Dermis blood vessel endothelial cell (primary cell): ENCODE data around the gene FAM83G. TPM values are rescaled to one million over a fixed set of nuclear protein-coding genes. Genes with fewer than 3 reads are reported as not detected.
"Not testable (repeated sequence)": the region's sequence is repeated elsewhere in the genome, so short reads cannot be mapped to it uniquely, and the experiment has no call there.

ENCODE experiments used
- DNase-seq: peaks from one replicate; pipeline ENCODE4 v3.0.0; 2010
- total RNA-seq: library from RNA; depleted of rRNA; stranded (reverse); fragments of >200 nt; gene quantifications from 2 replicates; pipeline ENCODE4 v1.2.3, GENCODE V29; 2014

Gene FAM83G
- total RNA-seq, 1 donor from 2014 or later: 12.9 TPM

DNA sequence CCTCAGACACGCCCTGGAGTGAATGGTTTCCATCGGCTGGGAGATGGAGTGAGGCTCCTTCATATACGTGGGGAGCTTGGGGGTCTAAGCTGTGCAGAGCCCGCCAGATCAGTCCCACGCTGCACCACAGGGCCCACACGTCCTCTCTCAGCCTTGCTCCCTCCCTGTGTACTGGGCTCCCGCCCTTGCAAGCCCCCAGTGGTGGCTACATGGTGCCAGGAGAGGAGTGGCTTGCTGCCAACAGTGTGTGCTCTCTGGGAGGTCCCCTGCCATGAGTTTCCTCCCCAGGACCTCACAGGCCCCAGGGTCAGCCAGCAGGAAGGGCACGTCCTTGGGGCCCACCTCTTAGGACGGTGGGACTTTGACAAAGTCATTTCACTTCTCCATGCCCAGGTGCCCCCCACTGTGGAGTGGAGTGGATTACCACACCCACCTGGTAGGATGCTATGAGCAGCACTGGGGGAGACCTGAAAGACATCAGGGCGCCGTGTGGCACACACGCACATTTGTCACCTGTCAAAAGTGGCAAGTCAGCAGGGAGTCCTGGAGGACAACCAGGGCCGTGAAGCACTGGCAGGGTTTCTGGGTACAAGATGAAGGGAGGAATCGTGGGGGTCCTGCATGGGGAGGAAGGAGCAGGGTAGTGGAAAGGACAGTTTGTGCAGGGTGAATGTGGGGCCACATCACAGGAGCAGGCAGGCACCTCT lies 38.9 kb downstream of the FAM83G start:
- no peak for DNase-seq

DNA sequence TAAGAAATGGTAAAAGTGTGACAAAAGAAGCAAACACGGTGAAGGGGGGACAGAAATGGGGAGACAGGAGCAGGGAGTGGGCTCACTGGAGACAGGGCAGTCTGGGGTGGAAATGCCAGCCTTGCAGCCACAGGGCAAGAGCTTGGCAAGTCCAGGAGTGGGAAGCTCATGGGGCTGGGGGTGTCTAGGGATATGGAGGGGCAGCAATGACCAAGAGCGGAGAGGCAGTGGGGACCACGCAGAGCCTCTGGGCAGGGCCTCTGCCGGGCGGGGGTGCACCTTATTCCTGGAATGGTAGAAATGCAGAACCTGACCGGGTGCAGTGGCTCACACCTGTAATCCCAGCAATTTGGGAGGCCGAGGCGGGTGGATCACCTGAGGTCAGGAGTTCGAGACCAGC lies 40.0 kb downstream of the FAM83G start:
- DNase-seq: no peak

DNA sequence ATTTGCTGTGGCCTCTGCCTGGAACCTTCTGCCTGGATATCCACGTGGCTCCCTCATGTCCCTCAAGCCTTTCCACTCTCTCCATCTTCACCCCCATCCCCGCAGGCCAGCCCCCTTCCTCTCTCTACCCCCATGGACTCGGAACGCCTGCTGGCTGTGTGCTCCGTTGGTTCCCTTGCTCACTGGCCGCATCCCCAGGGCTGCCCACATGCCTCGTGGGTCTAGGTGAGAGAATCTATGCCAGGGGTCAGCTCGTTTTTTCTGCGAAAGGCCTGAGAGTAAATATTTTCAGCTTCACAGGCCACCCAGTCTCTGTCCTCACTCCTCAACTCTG lies 40.6 kb downstream of the FAM83G start:
- no peak for DNase-seq

DNA sequence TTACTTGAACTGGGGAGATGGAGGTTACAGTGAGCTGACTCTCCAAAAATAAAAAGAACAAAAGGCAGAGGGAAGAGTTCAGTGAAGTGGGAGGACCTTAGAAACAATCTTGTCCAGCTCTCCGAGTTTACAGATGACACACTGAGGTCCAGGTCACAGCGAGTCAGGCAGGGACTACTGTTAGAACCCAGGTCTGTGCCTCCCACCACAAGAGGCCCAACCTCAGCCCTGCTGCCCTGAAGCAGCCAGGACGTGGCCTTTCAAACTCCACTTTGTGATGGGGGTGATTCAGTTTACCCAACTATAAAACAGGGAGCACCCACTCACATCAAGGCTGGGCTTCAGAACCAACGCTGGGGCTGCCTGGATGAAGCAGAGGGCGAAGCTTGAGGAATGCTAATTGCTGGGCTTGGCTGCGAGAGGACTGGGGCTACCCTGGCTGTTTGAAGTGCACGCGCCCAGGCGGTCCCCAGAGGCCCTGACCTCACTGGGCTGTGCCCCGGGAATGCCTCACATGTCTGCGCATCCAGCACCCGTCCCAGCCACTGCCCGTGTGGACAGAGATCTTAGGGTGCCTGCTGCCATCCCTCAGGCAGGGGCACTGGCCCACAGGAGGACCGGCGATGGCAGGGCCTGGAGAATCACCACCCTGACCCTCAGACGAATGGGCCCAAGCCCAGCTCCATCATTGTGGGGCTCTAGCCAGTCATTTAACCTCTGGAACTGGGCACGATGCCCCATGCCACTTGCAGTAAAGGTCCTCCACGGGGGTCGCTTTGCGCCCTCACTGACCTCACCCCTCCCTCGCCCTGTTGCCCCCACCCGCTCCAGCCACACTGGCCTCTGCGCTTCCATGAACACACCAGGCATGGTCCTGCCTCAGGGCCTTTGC lies 41.2 kb downstream of the FAM83G start:
- DNase-seq: no peak

DNA sequence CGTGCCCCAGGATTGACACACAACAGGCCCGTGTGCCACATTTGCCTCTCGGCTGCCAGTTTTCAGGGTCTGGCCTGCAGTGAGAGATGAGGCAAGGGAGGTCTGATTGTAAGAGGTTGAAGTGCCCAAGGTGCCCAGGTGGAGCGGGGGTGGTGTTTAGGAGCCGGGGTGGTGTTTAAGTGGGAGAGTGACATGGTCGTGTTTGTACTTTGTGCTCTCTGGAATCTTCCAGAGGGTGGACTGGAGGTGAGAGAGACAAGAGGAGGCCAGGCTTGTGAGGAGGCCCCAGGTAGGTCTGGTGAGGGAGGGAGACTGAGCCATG lies 42.1 kb downstream of the FAM83G start:
- DNase-seq: no peak

DNA sequence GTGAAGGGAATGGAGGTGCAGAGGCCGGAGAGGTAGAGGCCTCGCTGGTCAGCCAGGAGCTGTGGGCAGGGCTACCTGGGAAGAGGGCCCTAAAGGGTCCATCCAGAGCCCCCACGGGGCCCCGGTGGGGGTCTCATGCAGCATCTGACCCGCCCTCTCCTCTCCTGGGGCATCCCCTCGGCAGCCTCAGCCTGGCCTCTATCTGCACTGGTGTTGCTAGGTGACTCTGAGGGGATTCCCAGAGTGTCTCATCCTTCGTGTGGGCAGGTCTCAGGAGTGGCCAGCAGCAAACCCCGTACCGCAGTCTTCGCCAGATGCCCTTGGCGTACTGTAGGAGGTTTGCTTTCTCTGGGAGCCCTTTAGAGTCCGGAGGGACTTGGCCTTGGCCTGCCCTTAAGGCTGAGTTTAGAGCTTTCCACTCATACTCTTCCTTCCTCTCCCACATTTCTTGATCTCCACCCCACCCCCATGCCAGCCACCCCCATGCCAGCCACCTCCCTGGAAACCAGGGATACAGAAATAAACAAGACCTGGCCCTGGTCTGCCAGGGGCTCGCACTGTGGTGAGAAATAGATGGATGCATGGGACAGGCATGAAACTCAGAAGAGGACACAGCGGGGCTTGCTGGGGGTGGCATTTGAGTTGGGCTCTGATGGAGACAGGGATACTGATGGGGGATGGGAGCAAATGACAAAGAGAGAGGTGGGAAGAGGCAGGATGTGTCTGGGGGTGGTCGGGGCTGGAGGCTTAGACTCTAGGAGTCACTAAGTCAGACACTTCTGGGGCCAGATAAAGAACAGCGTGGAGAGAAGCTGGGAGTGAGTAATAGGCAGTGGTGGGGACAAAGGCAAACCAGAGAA lies 42.7 kb downstream of the FAM83G start:
- DNase-seq: peak; percentile 25

DNA sequence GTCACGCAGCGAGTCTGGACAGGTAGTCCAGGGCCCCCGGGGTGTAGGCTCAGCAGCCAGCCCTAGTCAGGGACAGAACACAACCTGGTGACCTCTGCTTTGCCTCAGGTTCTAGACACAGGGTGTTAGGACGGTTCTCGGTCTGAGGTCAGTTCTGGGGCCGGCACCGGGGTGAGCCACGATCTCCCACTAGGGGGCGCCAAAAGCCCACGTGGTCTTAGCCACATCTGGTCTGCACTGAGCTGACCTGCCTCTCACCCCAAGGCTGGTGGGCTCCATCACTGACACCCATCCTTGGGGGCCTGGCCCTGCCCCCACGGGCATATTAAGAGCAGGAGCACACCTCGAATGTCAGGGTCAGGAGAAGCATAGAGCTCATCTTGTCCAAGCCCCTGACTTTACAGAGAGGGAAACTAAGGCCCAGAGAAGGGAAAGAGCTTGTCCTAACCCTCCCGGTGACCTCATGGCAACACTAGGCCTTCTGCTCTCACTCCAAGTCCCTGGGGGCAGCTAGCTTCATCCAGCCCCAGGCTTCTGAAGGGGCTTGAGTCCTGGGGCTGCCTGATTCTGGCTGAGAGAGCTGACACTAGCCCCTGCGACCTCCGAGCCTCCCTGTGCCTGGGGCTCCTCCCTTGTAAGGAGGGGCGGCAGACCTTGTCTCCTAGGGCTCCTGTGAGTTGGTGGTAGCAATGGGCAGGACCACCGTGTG lies 43.6 kb downstream of the FAM83G start:
- peak; percentile 86 for DNase-seq

DNA sequence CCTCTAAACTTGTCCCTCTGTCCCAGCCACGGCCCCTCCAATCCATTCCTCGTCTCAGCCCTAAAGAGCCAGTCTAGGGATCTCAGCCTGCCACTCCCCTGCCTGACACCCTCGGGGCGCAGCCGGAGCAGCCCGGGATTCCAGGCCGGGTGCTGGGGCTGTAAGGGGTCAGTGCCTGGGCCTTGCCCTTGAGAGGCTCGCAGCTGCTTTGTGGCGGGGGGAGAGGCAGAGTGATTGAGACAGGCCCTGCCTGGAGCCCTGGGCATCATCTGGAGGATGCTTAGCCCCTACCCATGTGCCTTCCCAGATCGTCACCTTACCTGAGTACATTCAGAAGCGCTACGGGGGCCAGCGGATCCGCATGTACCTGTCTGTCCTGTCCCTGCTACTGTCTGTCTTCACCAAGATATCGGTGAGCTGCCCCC lies 44.3 kb downstream of the FAM83G start:
- DNase-seq: no peak

DNA sequence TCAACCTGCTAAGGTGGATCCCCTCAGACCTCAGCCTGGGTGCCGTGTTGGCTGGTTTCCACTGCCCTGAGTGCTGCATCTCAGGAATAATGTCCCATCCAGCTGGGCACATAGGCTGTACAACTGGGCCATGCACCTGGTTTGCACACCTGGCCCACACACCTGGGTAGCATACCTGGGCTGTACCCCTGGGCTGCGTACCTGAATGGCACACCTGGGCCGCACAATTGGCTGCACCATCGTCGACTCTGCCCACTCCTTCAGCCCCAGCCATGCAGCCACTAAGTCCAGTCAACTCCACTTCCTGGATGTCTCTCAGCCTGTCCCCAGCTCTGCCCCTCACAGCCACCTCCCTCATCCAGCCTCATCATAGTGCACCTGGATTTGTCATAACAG lies 44.7 kb downstream of the FAM83G start:
- DNase-seq: no peak

DNA sequence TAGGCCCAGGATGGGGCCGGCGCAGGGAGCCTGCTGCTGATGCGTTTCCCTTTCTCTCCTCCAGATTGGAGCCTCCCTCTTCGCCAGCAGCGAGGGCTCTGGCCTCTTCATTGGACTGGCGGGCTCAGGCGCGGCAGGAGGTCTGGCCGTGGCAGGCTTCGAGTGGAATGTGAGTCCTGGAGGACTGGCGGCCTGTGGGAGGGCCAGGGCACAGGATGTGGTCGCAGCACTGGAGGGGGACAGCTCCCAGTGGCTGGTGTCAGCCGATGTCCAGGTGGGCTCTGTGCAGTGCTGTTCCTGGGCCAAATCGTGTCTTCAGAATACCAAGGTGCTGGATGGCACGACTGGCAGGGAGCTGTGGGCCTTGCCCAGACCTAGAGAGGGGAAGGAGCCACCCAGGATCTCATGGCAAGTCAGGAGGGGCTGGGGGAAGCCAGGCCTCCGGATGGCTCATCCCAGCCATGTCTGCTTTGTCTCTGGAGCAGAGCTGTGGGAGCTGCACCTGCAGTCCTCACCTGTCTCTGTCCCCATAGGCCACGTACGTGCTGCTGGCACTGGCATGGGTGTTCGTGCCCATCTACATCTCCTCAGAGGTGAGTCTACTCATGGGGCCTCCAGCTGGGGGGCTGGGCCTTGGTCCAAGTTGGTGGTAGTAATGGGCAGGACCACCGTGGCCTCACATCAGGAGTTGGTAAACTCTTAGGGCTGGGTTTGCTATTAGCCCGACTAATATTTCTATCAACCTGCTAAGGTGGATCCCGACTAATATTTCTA lies 45.3 kb downstream of the FAM83G start:
- DNase-seq: no peak

DNA sequence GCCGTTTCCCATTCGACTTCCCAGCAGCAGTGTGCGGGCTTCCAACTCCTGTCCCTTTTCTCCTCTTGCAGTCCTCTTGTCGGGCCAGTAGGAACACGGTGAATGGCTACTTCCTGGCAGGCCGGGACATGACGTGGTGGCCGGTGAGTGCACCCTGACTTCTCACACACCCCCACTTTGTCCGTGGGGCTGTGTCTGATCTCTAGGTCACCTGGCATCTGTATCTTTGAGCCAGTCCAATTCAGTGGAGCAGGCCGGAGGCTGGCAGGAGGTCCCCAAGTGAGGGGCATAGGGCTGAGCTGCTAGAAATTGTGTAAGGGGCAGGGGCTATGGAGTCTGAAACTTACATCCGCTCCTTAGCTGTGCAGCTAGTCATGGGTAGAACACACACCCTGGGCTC lies 46.0 kb downstream of the FAM83G start:
- no peak for DNase-seq

DNA sequence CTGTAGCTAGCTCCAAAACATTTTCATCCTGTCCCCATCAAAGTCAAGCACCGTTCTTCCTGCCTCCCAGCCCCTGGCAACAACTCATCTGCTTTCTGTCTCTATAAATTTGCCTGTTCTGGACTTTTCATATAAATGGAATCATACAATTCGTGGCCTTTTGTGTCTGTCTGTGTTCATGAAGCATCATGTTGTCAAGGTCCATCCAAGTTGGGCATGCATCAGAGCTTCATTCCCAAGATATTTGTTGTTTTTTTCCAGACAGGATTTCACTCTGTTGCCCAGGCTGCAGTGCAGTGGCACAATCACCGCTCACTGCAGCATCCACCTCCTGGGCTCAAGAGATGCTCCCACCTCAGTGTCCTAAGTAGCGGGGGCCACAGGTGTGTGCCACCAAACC lies 46.7 kb downstream of the FAM83G start:
- no peak for DNase-seq

DNA sequence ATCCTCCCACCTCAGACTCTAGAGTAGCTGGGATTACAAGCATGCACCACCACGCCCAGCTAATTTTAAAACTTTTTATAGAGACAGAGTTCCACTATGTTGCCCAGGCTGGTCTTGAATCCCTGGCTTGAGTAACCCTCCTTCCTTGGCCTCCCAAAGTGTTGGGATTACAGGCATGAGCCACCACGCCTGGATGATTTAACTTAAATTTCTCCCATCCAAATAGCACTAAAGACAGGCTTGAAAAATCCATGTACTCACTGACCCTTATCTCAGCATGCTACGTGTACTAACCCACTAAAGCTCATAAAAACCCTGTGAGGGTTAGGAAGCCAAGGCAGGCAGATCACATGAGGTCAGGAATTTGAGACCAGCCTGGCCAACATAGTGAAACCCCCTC lies 48.0 kb downstream of the FAM83G start:
- DNase-seq: no peak

DNA sequence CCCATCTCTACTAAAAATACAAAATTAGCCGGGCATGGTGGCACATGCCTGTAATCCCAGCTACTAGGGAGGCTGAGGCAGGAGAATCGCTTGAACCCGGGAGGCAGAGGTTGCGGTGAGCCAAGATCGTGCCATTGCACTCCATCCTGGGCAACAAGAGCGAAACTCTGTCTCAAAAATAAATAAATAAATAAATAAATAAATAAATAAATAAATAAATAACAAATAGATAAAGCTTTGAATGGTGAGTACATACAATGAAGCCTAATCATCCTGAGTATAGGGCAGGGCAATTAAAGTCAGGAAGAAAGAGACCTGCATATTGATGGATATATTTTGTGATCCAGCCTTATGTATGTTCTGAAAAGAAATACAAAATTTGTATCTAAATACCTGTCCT lies 48.5 kb downstream of the FAM83G start:
- not testable (repeated sequence) for DNase-seq

DNA sequence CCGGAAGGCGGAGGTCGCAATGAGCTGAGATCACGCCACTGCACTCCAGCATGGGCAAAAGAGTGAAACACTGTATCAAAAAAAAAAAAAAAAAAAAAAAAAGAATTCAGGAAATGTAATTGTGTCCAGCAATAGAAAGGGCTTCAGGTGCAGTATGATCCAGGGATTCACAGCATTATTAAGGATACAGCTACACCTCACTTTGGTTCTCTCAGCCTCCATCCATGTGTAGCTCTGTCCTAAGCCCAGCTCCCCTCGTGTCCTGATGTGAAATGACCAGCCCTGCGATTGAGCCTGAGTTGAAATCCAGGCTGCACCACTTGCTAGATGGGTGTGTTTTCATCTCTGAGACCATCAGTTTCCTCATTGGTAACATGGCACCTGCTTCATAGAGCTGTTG lies 49.6 kb downstream of the FAM83G start:
- DNase-seq: no peak

DNA sequence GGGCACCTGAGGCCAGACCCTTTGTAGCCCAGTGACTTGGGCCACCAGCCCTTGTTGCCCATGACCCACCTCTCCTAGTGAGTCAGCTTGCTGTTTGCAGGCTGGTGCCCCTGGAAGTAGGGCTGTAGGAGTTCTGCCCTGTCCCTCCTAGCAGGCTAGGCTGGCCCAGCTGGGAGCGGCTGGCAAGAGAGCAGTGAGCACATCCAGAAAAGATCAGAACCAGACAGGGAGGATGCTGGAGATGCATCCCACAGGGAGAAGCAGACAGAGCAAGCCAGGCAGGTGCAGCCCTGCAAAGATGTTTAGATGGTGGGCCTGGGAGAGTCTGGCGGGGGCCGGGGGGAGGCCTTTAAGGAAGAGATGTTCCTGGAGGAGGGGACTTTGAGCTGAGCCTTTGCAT lies 50.2 kb downstream of the FAM83G start:
- DNase-seq: no peak

DNA sequence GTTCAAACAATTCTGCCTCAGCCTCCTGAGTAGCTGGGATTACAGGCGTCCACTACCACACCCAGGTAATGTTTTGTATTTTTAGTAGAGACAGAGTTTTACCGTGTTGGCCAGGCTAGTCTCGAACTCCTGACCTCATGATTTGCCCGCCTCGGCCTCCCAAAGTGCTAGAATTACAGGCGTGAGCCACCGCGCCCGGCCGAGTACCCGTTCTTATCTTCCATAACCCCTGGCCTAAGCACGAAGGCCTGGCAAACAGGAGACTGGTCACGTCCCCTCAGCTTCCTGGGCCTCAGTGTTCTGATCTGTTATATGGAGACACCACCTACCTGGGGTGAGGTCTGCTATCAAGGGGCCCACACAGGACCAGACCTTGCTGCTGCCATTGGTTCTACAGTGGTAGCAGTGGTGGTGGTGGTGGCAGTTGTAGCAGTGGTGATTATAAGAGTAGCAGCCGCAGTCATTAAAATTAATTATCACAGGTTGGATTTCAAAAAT lies 51.3 kb downstream of the FAM83G start:
- no peak for DNase-seq

DNA sequence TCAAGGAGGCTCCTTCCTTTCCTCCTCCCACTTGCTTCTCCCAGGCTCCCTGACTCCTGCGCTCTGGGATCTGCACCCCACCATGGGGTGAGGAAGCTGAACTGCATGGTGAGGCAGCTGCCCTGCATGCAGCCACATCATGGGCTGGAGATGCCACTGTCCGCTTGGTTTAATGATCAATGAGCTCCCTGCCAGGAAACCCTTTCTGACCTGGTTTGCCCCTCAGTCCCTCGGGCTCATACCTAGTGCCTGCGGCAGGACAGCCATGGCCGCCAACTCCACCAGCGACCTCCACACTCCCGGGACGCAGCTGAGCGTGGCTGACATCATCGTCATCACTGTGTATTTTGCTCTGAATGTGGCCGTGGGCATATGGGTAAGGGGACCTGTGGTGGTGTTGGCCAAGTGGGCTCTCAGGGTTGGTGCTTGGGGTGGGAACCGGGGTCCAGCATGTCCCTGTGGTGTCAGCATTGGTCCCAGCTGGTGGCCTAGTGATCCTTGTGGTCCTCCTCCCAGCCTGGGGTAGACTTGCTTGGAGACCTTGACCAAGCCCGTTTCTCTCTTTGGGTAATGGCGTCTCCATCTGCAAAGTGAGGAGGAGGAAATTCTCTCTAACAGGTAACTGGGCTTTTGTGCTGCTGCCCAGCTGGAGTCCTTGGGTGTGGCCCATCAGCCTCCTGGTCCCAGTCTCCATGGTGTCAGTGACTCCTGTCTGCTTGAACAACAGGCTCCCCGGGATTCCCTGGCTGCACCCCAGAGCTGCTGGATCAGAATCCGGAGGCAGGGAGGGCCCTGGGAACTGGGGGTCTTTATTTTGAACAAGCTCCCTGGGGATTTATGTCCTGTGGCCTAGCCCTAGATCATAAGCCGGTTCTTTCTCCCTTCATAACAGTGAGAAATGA lies 52.4 kb downstream of the FAM83G start, which contains the start of gene SLC5A10:
TSS of gene SLC5A10 (plus strand) at position 225 of the 902 bp plus-strand sequence. CDS start at position 266, 41 bp downstream.
- DNase-seq: peak; percentile 35

DNA sequence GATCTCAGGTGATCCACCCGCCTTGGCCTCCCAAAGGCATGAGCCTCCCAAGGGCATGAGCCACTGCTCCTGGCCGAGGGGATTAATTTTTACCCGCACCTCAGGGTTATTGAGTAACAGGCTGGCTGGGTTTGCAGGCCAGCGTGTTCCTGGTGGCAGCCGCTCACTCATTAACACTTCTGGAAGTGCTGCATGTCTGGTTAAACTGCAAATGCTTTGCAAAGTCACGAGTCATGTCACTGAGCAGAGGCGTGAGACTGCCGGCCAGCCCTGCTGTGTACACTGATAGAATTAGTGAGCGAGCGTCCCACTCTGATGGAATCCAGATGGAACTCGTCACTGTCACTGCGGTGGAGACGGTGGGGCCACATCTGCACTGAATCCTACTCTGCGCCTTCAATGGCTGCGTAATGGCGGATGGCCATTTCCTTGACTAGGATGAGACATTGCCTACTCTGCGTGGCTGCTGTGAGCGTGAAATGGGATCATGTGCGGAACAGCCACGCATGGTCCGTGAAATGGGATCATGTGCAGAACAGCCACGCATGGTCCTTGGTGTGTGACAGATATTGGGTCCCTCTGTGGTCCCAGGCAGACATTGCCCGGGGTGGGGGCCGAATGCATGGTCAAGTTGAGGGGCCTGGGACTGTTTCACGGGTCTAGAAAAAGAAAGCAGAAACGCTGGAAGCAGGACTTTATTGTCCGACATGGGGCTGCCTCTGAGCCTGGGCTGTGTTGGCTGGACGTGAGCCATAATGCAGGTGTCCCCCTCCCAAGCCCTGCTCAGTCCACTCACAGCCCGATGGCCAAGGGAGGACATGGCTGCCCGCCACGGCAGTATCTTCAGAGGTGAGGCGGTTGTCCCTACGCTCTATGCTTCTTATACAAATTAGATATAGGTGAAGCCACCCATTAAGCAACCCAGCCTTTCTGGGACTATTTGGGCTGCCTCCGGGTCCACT lies 53.3 kb downstream of the FAM83G start:
- DNase-seq: no peak
